T-helper 17 cell (primary cell): ENCODE measurements around the gene DAW1. TPM values are rescaled to one million over a fixed set of nuclear protein-coding genes. Genes with fewer than 3 reads are reported as not detected.
"Not testable (repeated sequence)": the region's sequence is repeated elsewhere in the genome, so short reads cannot be mapped to it uniquely, and the experiment has no call there.

Source experiments
- ATAC-seq: fragments of 150-1000 bp; cut with Tn5 transposase; 2 replicates; pipeline ENCODE4 v1.10.0; 2021; ENCODE audit warnings: mild to moderate bottlenecking, moderate library complexity
- DNase-seq, 3 donors: peaks; one replicate each; pipeline versions ENCODE4 v3.0.0 to v3.0.0-alpha.2; 2020 to 2021
- H3K9me3 ChIP-seq: one replicate; pipeline ENCODE4 v1.7.0; 2013; ENCODE audit warnings: low read length, mild to moderate bottlenecking; ENCODE audit not compliant: control insufficient read depth, poor library complexity, severe bottlenecking
- H3K27ac Mint-ChIP-seq: one replicate; pipeline ENCODE4 v1.8.0; 2022; ENCODE audit warnings: mild to moderate bottlenecking, moderate library complexity, mixed read lengths
- H3K27me3 Mint-ChIP-seq: one replicate; pipeline ENCODE4 v1.8.0; 2022; ENCODE audit warnings: mixed read lengths
- H3K36me3 Mint-ChIP-seq: one replicate; pipeline ENCODE4 v1.8.0; 2022; ENCODE audit warnings: low read depth, mixed read lengths
- H3K4me1 Mint-ChIP-seq: one replicate; pipeline ENCODE4 v1.8.0; 2022; ENCODE audit warnings: mild to moderate bottlenecking, mixed read lengths
- H3K4me3 Mint-ChIP-seq: one replicate; pipeline ENCODE4 v1.8.0; 2022; ENCODE audit warnings: mild to moderate bottlenecking, moderate library complexity, mixed read lengths
- total RNA-seq, 4 donors: library from RNA in 2 of 4; stranded (reverse) in 2 of 4; gene quantifications; one replicate each; pipeline ENCODE4 v1.2.3 and lab custom pipeline; 2022 to 2026

Gene DAW1, protein sequence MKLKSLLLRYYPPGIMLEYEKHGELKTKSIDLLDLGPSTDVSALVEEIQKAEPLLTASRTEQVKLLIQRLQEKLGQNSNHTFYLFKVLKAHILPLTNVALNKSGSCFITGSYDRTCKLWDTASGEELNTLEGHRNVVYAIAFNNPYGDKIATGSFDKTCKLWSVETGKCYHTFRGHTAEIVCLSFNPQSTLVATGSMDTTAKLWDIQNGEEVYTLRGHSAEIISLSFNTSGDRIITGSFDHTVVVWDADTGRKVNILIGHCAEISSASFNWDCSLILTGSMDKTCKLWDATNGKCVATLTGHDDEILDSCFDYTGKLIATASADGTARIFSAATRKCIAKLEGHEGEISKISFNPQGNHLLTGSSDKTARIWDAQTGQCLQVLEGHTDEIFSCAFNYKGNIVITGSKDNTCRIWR
- total RNA-seq = not detected
- 0 to 0.15 reads per million in 2 donors for total RNA-seq (lab: John Stamatoyannopoulos, UW)

DNA sequence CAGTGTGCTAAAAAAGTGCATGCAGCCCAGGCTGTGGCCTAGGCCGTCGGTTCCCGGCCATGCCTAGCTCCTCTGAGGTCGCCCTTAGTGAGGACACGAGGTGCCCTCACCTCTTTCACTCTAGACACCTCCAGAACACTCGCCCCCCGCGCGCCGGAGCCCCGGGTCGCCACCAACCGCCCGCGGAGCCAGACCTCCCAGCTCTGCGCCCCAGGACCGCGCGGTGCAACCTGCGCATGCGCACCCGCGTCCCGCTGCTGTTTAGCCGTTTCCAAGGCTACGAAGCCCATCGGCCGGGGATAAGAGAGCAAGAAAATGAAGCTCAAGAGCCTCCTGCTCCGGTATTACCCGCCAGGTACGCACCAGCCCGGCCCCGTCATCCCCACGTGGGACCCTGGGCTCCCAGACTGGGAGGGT, at the start of gene DAW1:
Gene DAW1 (plus strand): TSS at position 257 of the 417 bp plus-strand sequence. CDS start 59 bp downstream, at position 316.
- no peaks in the 10 kb centered on the region for H3K9me3 ChIP-seq
- H3K36me3 Mint-ChIP-seq = no peaks in the 10 kb centered on the region
- ATAC-seq (peak; percentile 96), DNase-seq (peak; percentile 53 to 77 (median 68))
- H3K27ac Mint-ChIP-seq = peak within 1 kb of the TSS; percentile 71
- peaks cover 5% of the 10 kb centered on the region for H3K4me1 Mint-ChIP-seq
- H3K4me3 Mint-ChIP-seq = peak within 1 kb of the TSS; percentile 81
- peaks cover 8% of the 10 kb centered on the region for H3K27me3 Mint-ChIP-seq

DNA sequence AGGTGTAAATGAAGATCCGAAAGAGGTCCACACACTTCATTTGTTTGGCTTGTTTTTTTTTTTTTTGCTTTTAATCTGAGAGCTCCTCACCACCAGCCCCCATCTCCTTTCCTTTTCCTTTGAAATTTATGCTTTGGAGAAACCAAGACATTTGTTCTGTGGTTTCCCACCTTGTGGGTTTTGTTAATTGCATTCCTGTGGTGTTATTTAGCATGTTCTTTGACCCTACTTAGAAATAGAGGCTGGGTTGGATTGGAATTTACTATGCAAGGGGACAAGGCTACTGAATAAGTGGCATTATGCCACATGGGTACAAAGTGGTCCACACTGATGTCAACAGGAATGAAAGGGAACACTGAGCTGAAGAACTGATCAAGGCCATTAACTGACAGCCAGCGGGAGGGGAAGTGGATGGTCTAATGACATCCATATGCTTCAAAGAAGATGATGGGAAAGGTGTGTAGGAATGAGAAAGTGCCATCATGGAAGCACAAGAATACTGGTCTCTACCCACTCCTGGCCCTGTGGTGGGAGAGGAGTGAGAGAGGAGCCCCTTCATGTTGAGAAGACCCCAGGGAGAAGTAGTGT, 48.9 kb upstream of the DAW1 start:
- peaks cover 38% of the 10 kb centered on the region for H3K4me1 Mint-ChIP-seq
- no peak overlapping the region for H3K4me3 Mint-ChIP-seq
- H3K27me3 Mint-ChIP-seq = no peaks in the 10 kb centered on the region
- no peak overlapping the region for H3K27ac Mint-ChIP-seq
- no peak for DNase-seq
- H3K36me3 Mint-ChIP-seq = peaks cover 2% of the 10 kb centered on the region
- H3K9me3 ChIP-seq = no peaks in the 10 kb centered on the region
- ATAC-seq = no peak

DNA sequence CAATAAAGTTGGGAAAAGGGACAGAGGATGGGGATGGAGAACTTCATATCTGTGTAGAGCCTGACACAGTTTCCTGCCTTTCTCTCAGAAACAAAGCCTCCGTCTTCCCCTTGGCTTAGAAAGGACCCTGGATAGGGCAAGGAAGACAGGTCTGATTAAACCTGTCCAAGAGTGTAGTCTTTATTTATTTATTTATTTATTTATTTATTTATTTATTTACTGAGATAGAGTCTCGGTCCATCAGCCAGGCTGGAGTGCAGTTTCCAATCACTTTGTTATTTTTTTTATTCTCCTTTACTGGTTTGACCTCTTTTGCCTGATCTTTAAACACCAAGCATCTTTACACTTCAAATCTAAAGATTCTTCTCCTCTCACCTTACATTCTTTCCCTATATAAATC, 47.5 kb upstream of the DAW1 start:
- H3K9me3 ChIP-seq = no peaks in the 10 kb centered on the region
- Mint-ChIP-seq H3K27ac (no peak overlapping the region), H3K36me3 (peaks cover 2% of the 10 kb centered on the region), H3K4me1 (peaks cover 24% of the 10 kb centered on the region), H3K4me3 (no peak overlapping the region), H3K27me3 (no peaks in the 10 kb centered on the region)
- no peak for ATAC-seq
- DNase-seq = no peak

DNA sequence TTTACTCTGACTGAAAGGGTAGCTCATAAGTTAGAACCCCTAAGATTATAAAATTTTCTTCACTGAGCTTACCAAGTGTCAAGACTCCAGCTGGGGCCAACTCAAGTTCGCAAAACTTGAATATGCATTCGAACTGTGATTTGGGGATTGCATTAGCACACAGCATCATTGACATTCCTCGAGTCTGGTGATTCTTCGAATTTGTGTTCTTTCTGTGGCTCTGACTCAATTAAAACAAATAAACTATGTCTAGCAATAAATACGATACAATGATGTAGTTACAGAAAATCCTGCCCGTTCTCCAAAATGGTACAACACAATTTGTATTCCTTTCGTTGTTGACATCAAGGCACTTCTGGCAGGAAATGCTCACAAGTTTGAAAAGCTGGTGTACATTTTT, 46.7 kb upstream of the DAW1 start:
- Mint-ChIP-seq H3K4me3 (no peak overlapping the region), H3K27me3 (no peaks in the 10 kb centered on the region), H3K27ac (no peak overlapping the region), H3K4me1 (peaks cover 20% of the 10 kb centered on the region), H3K36me3 (peaks cover 2% of the 10 kb centered on the region)
- no peaks in the 10 kb centered on the region for H3K9me3 ChIP-seq
- ATAC-seq (no peak), DNase-seq (no peak)

DNA sequence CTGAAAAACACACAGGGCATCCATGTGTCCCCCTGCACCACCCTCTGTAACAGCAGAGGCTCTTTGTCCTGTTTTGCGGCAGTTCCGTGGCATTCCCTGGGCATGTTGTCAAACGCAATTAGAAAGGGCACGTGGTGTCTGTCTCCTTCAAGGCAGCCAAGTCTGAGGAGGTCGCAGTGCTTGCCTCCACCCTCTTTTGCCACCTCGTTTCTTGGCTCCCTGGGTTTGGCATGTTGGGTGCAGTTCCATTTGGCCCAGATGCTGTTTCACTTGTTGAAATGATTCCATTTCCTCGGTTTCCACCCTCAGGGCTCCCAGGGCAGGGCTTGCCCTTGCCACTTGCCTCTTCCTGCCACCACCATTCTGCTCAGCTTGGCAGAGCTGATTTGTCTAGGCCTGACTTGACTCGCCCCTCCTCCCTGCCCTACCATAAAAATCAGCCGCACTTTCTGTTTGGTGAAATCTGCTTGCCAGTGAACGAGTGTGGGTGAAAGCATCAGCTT, 45.4 kb upstream of the DAW1 start:
- peak overlapping the region; percentile 96 for H3K27ac Mint-ChIP-seq
- H3K36me3 Mint-ChIP-seq = no peaks in the 10 kb centered on the region
- ATAC-seq (peak; percentile 95), DNase-seq (peak; percentile 15 to 34 (median 32))
- no peaks in the 10 kb centered on the region for H3K9me3 ChIP-seq
- no peaks in the 10 kb centered on the region for H3K27me3 Mint-ChIP-seq
- H3K4me1 Mint-ChIP-seq = peaks cover 20% of the 10 kb centered on the region
- peak overlapping the region; percentile 86 for H3K4me3 Mint-ChIP-seq

DNA sequence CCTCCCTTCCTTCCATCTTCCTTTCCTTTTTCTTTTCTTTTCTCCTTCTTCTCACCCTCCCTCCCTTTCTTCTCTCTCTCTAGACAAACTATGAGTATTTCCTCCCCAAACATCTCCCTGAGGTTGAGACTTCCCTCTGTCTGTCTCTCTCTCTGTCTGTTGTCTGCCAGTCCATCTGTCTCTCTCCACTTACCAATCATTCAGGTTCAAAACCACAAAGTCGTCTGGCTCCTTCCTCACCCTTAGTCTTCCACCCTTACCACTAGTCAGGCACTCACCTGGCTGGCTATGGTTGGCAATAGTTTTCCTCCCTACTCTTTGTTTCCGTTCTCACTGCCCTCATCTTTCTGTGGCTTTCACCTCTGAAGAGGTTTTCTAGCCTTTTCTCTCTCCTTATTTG, 44.9 kb upstream of the DAW1 start:
- H3K36me3 Mint-ChIP-seq = no peaks in the 10 kb centered on the region
- peak overlapping the region; percentile 86 for H3K4me3 Mint-ChIP-seq
- no peaks in the 10 kb centered on the region for H3K27me3 Mint-ChIP-seq
- H3K9me3 ChIP-seq = no peaks in the 10 kb centered on the region
- DNase-seq (no peak), ATAC-seq (peak; percentile 77)
- H3K4me1 Mint-ChIP-seq = peaks cover 20% of the 10 kb centered on the region
- peak overlapping the region; percentile 96 for H3K27ac Mint-ChIP-seq

DNA sequence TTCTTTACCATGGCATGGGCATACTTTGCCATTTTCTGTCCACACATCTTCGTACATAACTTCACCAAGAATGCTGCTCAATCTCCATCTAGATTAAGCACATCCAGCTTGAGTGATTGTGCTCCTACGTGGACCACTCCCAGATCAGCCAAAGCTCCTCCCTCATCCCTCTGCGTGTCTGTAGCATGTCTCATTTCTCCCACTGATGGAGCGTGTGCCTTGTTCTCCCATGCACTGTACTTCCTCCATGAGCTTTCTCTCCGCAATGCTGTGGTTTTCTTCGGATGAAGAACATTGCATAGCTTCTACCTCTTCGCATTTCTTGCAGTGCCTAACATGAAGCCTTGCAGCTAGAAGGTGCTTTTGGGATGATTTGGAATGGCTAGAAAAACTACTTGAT, 44.3 kb upstream of the DAW1 start:
- no peaks in the 10 kb centered on the region for H3K27me3 Mint-ChIP-seq
- H3K27ac Mint-ChIP-seq = peak overlapping the region; percentile 96
- ATAC-seq = no peak
- H3K9me3 ChIP-seq = no peaks in the 10 kb centered on the region
- H3K36me3 Mint-ChIP-seq = no peaks in the 10 kb centered on the region
- no peak for DNase-seq
- peaks cover 20% of the 10 kb centered on the region for H3K4me1 Mint-ChIP-seq
- peak overlapping the region; percentile 86 for H3K4me3 Mint-ChIP-seq

DNA sequence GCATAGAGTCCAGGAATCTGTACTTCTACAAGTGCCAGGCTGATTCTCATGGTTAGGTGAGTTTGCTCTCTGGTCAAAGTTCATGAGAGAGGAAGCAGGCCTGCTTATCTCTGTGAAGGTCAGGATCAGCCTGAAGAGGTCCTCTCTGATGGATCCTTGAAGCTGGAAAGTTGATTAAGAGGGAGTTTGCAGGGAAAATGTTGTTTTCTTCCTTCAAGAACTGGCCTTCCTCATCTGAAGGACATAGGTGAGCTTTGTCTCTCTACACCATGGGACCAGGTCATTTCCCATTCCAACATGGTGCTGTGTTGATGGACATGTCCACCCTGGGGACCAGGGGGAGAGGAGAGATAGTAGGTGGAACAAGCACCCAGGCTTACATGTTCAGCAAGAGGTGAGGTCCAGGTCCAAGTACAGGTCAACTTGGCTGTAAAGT, 42.9 kb upstream of the DAW1 start:
- Mint-ChIP-seq H3K27me3 (no peaks in the 10 kb centered on the region), H3K27ac (peak overlapping the region; percentile 51), H3K4me1 (peaks cover 17% of the 10 kb centered on the region), H3K36me3 (no peaks in the 10 kb centered on the region), H3K4me3 (no peak overlapping the region)
- no peak for ATAC-seq
- no peaks in the 10 kb centered on the region for H3K9me3 ChIP-seq
- DNase-seq = no peak

DNA sequence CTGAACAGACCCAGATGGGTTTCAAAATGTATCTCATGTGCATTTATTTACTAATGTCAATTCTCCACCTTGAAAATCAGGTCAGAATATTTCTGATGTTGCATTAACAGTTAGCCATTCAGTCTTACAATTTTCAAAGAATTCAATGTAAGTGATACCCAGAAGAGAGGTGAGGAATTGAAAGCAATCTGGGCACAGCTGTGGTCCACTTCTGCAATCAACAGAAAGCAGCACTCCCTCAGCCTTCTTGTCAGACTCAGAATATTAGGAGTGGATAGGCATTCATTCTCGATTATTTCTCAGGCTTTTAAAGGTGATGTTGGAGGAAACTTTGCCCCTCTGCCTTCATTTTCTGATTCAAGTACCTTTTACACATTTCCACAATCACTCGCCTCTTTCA, 42.1 kb upstream of the DAW1 start:
- no peaks in the 10 kb centered on the region for H3K27me3 Mint-ChIP-seq
- H3K36me3 Mint-ChIP-seq = no peaks in the 10 kb centered on the region
- ATAC-seq (no peak), DNase-seq (no peak)
- no peak overlapping the region for H3K27ac Mint-ChIP-seq
- no peak overlapping the region for H3K4me3 Mint-ChIP-seq
- H3K9me3 ChIP-seq = no peaks in the 10 kb centered on the region
- H3K4me1 Mint-ChIP-seq = peaks cover 17% of the 10 kb centered on the region

DNA sequence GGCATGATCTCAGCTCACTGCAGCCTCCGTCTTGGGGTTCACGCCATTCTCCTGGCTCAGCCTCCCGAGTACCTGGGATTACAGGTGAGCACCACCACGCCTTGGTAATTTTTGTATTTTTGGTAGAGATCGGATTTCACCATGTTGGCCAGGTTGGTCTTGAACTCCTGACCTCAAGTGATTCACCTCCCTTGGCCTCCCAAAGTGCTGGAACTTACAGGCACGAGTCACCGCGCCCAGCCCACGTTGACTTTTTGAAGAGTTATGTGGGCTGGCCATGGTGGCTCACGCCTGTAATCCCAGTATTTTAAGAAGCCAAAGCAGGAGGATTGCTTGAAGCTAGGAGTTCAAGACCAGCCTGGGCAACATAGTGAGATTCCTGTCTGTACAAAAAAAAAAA, 37.0 kb upstream of the DAW1 start:
- H3K27ac Mint-ChIP-seq = no peak overlapping the region
- H3K4me1 Mint-ChIP-seq = no peaks in the 10 kb centered on the region
- no peak for ATAC-seq
- no peak for DNase-seq
- H3K36me3 Mint-ChIP-seq = no peaks in the 10 kb centered on the region
- no peaks in the 10 kb centered on the region for H3K27me3 Mint-ChIP-seq
- H3K4me3 Mint-ChIP-seq = no peak overlapping the region
- H3K9me3 ChIP-seq = no peaks in the 10 kb centered on the region

DNA sequence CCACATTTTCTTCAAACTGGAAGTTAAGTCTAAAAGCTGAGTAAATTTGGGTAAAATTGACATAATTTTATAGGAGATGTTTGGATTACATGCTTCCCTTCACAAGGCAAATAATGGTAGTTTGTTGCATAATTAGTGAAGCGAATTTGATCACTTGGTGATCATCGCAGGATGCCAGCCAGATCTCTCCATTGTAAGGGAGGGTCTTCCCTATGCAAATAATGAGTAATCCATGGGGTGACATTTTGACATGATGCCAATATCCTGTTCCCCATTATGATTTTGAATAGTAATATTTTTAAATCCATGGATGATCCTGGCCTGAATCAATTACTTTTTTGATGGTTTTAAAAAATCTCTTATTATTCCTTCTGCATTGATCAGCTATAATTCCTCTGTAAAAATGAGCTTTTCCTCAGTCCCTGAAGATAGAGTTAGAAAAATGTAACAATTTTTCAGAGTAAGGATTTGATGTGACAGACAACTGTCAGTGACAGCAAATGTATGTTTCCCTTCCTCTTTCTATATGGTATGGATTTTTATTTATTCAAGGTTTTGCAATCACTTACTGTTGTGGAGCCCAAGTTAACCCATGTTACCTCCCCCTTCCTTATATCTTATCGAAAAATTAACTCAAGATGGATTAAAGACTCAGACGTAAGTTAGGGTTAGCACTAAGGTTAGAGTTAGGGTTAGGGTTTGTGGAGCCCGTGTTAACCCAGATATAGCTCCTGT, 36.3 kb upstream of the DAW1 start:
- DNase-seq = no peak
- Mint-ChIP-seq H3K36me3 (no peaks in the 10 kb centered on the region), H3K27me3 (no peaks in the 10 kb centered on the region), H3K4me3 (no peak overlapping the region), H3K27ac (no peak overlapping the region), H3K4me1 (no peaks in the 10 kb centered on the region)
- no peaks in the 10 kb centered on the region for H3K9me3 ChIP-seq
- no peak for ATAC-seq

DNA sequence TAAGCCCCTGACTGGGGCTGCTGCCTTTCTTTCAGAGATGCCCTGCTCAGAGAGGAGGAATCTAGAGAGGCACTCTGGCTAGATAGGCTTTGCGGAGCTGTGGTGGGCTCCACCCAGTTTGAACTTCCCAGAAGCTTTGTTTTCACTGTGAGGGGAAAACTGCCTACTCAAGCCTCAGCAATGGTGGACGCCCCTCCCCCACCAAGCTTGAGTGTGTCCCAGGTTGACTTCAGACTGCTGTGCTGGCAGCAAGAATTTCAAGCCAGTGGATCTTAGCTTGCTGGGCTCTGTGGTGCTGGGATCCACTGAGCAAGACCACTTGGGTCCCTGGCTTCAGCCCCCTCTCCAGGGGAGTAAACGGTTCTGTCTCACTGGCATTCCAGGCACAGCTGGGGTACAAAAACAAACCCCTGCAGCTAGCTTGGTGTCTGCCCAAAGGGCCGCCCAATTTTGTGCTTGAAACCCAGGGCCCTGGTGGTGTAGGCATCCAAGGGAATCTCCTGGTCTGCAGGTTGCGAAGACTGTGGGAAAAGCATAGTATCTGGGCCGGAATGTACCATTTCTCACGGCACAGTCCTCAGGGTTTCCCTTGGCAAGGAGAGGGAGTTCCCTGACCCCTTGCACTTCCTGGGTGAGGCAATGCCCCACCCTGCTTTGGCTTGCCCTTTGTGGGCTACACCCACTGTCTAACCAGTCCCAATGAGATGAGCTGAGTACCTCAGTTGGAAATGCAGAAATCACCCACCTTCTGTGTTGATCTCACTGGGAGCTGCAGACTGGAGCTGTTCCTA, 31.9 kb upstream of the DAW1 start:
- peak; percentile 74 for ATAC-seq
- not testable (repeated sequence) for H3K4me3 Mint-ChIP-seq, H3K9me3 ChIP-seq, H3K36me3 Mint-ChIP-seq, H3K4me1 Mint-ChIP-seq, H3K27me3 Mint-ChIP-seq, H3K27ac Mint-ChIP-seq
- peak in 1 of 3 donors; percentile 25 for DNase-seq
